ENCODE measurements around the gene ZNF709.
A peak's percentile ranks its signal among the peaks of the same experiment; 100 is the strongest.
"Not testable (repeated sequence)": the region's sequence is repeated elsewhere in the genome, so short reads cannot be mapped to it uniquely, and the experiment has no call there.

Gene ZNF709

GRCh38 chr19:12484371-12485051 lies at the start of gene ZNF709:
ZNF709 (minus strand) TSS chr19:12484816; CDS start chr19:12484657, 159 bp downstream.
- DNase-seq (ENCODE audit: low read depth, low spot score), result peak; percentile 78

GRCh38 chr19:12527034-12527836 lies 42.6 kb upstream of the ZNF709 start:
- no peak for DNase-seq (ENCODE audit: low read depth, low spot score)

GRCh38 chr19:12526542-12526941 lies 41.9 kb upstream of the ZNF709 start:
- DNase-seq (ENCODE audit: low read depth, low spot score), result no peak

- DNase-seq (ENCODE audit: low read depth, low spot score), result no peak
Measured at GRCh38 chr19:12521996-12522395, 37.4 kb upstream of the ZNF709 start.

GRCh38 chr19:12513531-12514061 lies 29.0 kb upstream of the ZNF709 start:
- DNase-seq (ENCODE audit: low read depth, low spot score), result no peak

GRCh38 chr19:12497032-12497431 lies 12.4 kb upstream of the ZNF709 start:
- DNase-seq (ENCODE audit: low read depth, low spot score), result no peak

GRCh38 chr19:12496480-12496879 lies 11.9 kb upstream of the ZNF709 start:
- DNase-seq (ENCODE audit: low read depth, low spot score), result no peak

GRCh38 chr19:12495002-12495802 lies 10.6 kb upstream of the ZNF709 start:
- peak; percentile 89 for DNase-seq (ENCODE audit: low read depth, low spot score)

- DNase-seq (ENCODE audit: low read depth, low spot score), result no peak
Measured at GRCh38 chr19:12494260-12494860, 9.7 kb upstream of the ZNF709 start.

GRCh38 chr19:12486265-12486783 lies 1.7 kb upstream of the ZNF709 start:
- DNase-seq (ENCODE audit: low read depth, low spot score), result not testable (repeated sequence)

- no peak for DNase-seq (ENCODE audit: low read depth, low spot score)
Measured at GRCh38 chr19:12485571-12485970, 955 bp upstream of the ZNF709 start.

GRCh38 chr19:12485052-12485416 lies 418 bp upstream of the ZNF709 start:
- no peak for DNase-seq (ENCODE audit: low read depth, low spot score)

- DNase-seq (ENCODE audit: low read depth, low spot score), result no peak
Measured at GRCh38 chr19:12484011-12484370, 625 bp downstream of the ZNF709 start.

GRCh38 chr19:12482509-12482886 lies 2.1 kb downstream of the ZNF709 start:
- no peak for DNase-seq (ENCODE audit: low read depth, low spot score)

GRCh38 chr19:12481781-12482508 lies 2.7 kb downstream of the ZNF709 start:
- DNase-seq (ENCODE audit: low read depth, low spot score), result no peak

- DNase-seq (ENCODE audit: low read depth, low spot score), result no peak
Measured at GRCh38 chr19:12478234-12478941, 6.2 kb downstream of the ZNF709 start.

GRCh38 chr19:12467651-12468050 lies 17.0 kb downstream of the ZNF709 start:
- not testable (repeated sequence) for DNase-seq (ENCODE audit: low read depth, low spot score)

- DNase-seq (ENCODE audit: low read depth, low spot score), result no peak
Measured at GRCh38 chr19:12465211-12465610, 19.4 kb downstream of the ZNF709 start.

- no peak for DNase-seq (ENCODE audit: low read depth, low spot score)
Measured at GRCh38 chr19:12464769-12465168, 19.8 kb downstream of the ZNF709 start.

- not testable (repeated sequence) for DNase-seq (ENCODE audit: low read depth, low spot score)
Measured at GRCh38 chr19:12464139-12464538, 20.5 kb downstream of the ZNF709 start.
